Transverse colon (tissue), 4 donors: ENCODE results near the gene ANK3. TPM values are rescaled to one million over a fixed set of nuclear protein-coding genes. Genes with fewer than 3 reads are reported as not detected.

Experiments used
- DNase-seq: peaks from one replicate; pipeline ENCODE4 v3.0.0-alpha.2; 2019
- H3K27ac ChIP-seq, 4 donors: fragments of 200-600 bp; sonication (generic); 2 replicates each; pipeline ENCODE4 v1.5.1; 2016 to 2018; ENCODE audit warnings: inconsistent platforms in 4 of 4
- H3K27me3 ChIP-seq: fragments of 200-600 bp; sonication (generic); 2 replicates; pipeline ENCODE4 v1.5.1; 2017; ENCODE audit warnings: inconsistent platforms
- H3K36me3 ChIP-seq, 4 donors: fragments of 200-600 bp; sonication (generic); 2 replicates each; pipeline ENCODE4 v1.5.1; 2017 to 2019; ENCODE audit warnings: inconsistent platforms in 4 of 4
- H3K4me1 ChIP-seq, 4 donors: fragments of 200-600 bp; sonication (generic); 2 replicates each; pipeline ENCODE4 v1.5.1; 2017 to 2020; ENCODE audit warnings: inconsistent platforms in 4 of 4
- H3K4me3 ChIP-seq, 4 donors: fragments of 200-600 bp; sonication (generic); 1 replicate in 1 of 4; 2 replicates in 3 of 4; pipeline versions ENCODE4 v1.5.1 to v1.6.1; 2017 to 2019; ENCODE audit warnings: inconsistent platforms in 4 of 4
- H3K9me3 ChIP-seq, 2 donors: fragments of 200-600 bp; sonication (generic); 2 replicates each; pipeline ENCODE4 v1.5.1; 2017 to 2019; ENCODE audit warnings: inconsistent platforms in 2 of 2
- EP300 ChIP-seq: sonication (generic); formaldehyde crosslinking; IDR thresholded peaks from one replicate; pipeline ENCODE4 v1.6.1; 2017; ENCODE audit warnings: antibody characterized with exemption, low read depth
- POLR2A ChIP-seq: fragments of 450-650 bp; IDR thresholded peaks from one replicate; pipeline ENCODE4 v1.6.1; 2016; ENCODE audit warnings: antibody characterized with exemption, mild to moderate bottlenecking, moderate library complexity
- POLR2AphosphoS5 ChIP-seq, 3 donors: sonication (generic); formaldehyde crosslinking; IDR thresholded peaks; one replicate each; pipeline ENCODE4 v1.6.1; 2016; ENCODE audit warnings: antibody characterized with exemption in 3 of 3
- WGBS, 2 donors: methylation state at CpG; one replicate each; pipeline ENCODE4 v1.1.5; 2018; ENCODE audit warnings: low coverage in 1 of 2; 5-methylcytosine and 5-hydroxymethylcytosine counted together
- in situ Hi-C, 4 donors: fragments of 200-750 bp; cut with MboI; loops; one replicate each; pipeline versions ENCODE4 v1.15.0 to v1.15.1; 2017; ENCODE audit warnings: low sequenced_read_pairs in 3 of 4, low pct_ligation_motif_present in 1 of 4, low pct_unique_long_range_greater_than_20kb in 1 of 4
- intact Hi-C: fragments of 100-400 bp; cut with DNase I; formaldehyde crosslinking; loops from one replicate; pipeline ENCODE4 v1.15.1; 2023; ENCODE audit warnings: low total_unique reads
- total RNA-seq, 4 donors: library from RNA; depleted of rRNA; stranded (reverse); fragments of >200 nt; gene quantifications; one replicate each; pipeline ENCODE4 v1.1.0, GENCODE V29; 2016
- TF ChIP-seq, protein P1 (sequence below), 5 experiments: fragments of 200-600 bp in 3 of 5; fragments of 450-650 bp in 2 of 5; sonication (generic) in 3 of 5; IDR thresholded peaks; 1 replicate in 2 of 5; 2 replicates in 3 of 5; pipeline ENCODE4 v1.5.1; 2016 to 2017; ENCODE audit warnings: antibody characterized with exemption in 5 of 5, inconsistent platforms in 3 of 5, mild to moderate bottlenecking in 2 of 5, moderate library complexity in 1 of 5

ANK3 gene
- total RNA-seq, 4 donors from 2014 or later: 41.2 to 230 (median 172) TPM

DNA sequence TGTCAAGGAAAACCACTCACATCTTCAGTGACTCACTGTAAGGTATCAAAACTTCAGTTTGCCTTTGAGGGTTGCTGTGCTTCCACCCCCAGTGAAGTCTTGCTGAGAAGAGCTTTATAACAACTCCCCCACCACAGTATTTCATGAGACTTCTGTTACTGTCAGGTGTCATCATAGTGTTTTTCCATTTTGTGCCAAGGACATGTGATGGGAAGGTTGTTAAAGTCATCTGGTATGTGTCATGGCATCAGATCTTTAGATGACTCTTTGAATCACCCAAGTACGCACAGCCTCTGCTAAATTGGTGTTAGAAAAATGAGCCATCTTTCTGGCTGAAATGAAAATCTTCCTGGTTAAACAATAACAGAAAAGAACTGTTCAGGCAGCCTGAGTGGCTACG, 368.3 kb downstream of the ANK3 start:
- 71 to 84% methylated on average over 2 of the region's 2 CpGs for WGBS, 2 donors
- Histone ChIP-seq H3K9me3 (no peaks in the 10 kb centered on the region), H3K27me3 (no peaks in the 10 kb centered on the region), H3K4me1 (no peaks in the 10 kb centered on the region), H3K4me3 (no peak overlapping the region), H3K27ac (no peak overlapping the region), H3K36me3 (no peaks in the 10 kb centered on the region)
- DNase-seq: no peak
- TF ChIP-seq EP300: no peak
- in situ Hi-C loops: no loop called here
- intact Hi-C loops: no loop called here

DNA sequence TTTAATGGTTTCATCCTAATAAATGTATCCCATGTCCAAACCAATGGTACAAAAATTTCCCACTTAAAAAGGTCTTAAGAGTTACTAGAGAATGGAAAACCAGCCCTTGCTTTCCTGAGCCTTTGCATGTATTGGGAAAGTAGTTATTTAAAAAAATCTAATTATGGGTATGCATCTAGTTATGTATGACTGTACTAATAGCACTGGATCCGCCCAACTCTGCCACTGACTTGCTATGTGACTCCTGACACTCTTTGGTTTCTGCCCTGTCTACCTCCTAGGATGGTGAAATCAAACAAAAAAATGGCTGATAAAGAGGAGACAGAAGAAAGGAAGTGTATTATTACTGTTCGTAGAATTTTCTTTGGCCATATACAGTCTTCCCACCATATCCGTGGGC, 372.9 kb downstream of the ANK3 start:
- Histone ChIP-seq H3K4me1 (no peaks in the 10 kb centered on the region), H3K9me3 (no peaks in the 10 kb centered on the region), H3K27ac (no peak overlapping the region), H3K27me3 (no peaks in the 10 kb centered on the region), H3K36me3 (no peaks in the 10 kb centered on the region), H3K4me3 (no peak overlapping the region)
- 77 to 91% methylated on average over 2 to 3 of the region's 3 CpGs for WGBS, 2 donors
- intact Hi-C loops (no loop called here), in situ Hi-C loops (no loop called here)
- DNase-seq: no peak
- TF ChIP-seq, protein P1, sequence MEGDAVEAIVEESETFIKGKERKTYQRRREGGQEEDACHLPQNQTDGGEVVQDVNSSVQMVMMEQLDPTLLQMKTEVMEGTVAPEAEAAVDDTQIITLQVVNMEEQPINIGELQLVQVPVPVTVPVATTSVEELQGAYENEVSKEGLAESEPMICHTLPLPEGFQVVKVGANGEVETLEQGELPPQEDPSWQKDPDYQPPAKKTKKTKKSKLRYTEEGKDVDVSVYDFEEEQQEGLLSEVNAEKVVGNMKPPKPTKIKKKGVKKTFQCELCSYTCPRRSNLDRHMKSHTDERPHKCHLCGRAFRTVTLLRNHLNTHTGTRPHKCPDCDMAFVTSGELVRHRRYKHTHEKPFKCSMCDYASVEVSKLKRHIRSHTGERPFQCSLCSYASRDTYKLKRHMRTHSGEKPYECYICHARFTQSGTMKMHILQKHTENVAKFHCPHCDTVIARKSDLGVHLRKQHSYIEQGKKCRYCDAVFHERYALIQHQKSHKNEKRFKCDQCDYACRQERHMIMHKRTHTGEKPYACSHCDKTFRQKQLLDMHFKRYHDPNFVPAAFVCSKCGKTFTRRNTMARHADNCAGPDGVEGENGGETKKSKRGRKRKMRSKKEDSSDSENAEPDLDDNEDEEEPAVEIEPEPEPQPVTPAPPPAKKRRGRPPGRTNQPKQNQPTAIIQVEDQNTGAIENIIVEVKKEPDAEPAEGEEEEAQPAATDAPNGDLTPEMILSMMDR (IDR thresholded peaks at IDR 0.05): no peak
- TF ChIP-seq POLR2AphosphoS5 (IDR thresholded peaks at IDR 0.05) (no peak), POLR2A (no peak), EP300 (no peak)

DNA sequence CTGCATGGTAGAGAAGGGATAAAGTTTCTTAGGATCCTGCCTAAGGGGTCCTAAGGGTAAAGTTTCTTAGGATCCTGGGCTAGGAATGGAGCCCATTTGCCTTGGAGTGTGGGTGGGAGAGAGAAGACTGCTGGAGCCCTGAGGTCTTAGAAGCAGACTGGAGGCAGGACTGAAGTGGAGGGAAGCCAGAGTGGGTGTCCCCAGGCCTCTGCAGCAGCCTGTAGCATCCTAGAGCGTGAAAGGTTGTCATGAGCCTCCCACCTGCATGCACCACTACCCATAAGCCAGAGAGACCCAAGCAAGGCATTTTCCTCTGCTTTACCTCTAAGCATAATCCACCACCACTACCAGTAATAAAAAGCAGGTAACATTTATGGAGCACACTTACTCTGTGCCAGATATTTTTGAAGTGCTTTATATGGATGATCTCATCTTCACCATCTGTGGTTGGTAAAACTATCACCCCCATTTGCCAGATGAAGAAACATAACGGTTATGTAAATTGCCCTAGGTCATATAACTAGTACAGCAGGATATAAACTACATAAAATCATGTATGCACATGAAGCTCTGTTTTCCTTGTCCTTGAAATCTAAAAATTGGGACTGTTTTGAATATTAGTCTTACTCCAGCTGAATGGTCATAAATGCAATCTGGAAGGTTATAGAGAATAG, 379.8 kb downstream of the ANK3 start:
- H3K9me3 ChIP-seq: no peaks in the 10 kb centered on the region
- TF ChIP-seq EP300 (no peak), POLR2A (no peak), POLR2AphosphoS5 (IDR thresholded peaks at IDR 0.05) (no peak)
- TF ChIP-seq, protein P1 (IDR thresholded peaks at IDR 0.05): no peak
- no peaks in the 10 kb centered on the region for H3K36me3 ChIP-seq
- H3K4me3 ChIP-seq: no peak overlapping the region
- no peaks in the 10 kb centered on the region for H3K27me3 ChIP-seq
- no peak overlapping the region for H3K27ac ChIP-seq
- intact Hi-C loops (no loop called here), in situ Hi-C loops (no loop called here)
- WGBS, 2 donors: 53 to 67% methylated on average over 1 to 2 of the region's 2 CpGs
- no peaks in the 10 kb centered on the region for H3K4me1 ChIP-seq
- no peak for DNase-seq

DNA sequence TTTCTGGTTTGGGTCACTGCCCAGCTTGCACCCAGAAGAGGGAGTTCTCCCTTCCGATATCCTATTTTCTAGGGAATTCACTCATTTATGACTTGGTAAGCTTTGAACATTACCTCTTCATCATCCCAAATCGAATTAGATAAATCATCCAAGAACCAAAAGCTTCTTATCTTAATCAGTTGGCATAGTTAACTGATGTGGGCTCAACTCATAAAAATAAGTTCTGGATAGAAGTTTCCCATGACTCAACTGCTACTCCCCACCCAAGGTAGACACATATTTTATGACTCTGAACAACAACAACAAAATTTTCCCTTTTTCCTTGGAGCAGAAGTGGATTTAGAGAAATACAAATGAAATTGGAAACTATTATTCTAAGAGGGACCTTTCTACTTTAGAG, 380.4 kb downstream of the ANK3 start:
- Histone ChIP-seq H3K36me3 (no peaks in the 10 kb centered on the region), H3K4me1 (no peaks in the 10 kb centered on the region), H3K4me3 (no peak overlapping the region), H3K27ac (no peak overlapping the region), H3K27me3 (no peaks in the 10 kb centered on the region), H3K9me3 (no peaks in the 10 kb centered on the region)
- in situ Hi-C loops: no loop called here
- DNase-seq: no peak
- WGBS, 2 donors: 64 to 78% methylated on average over 2 of the region's 2 CpGs
- intact Hi-C loops: no loop called here
- TF ChIP-seq POLR2AphosphoS5 (IDR thresholded peaks at IDR 0.05) (no peak), EP300 (no peak), POLR2A (no peak)
- TF ChIP-seq, protein P1 (IDR thresholded peaks at IDR 0.05): no peak

DNA sequence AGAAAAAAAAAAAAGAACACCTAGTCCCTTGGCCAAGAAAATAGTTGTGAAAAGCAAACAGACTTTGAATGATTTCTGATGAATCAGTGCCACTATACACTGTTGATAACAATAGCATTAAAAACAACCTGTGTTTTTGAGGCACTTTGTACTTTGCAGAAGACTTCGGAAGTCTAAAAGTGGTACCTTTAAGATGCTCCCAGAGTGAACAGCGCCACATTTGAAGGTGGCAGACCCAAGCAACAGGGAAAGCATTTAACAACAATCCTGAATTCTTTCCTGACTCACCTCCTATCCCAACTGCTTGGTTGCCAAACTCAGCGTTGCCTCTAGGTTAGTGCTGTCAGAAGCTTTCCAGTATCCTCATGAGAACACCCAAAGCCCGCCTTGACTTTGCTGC, 380.9 kb downstream of the ANK3 start:
- Histone ChIP-seq H3K4me1 (no peaks in the 10 kb centered on the region), H3K9me3 (no peaks in the 10 kb centered on the region), H3K36me3 (no peaks in the 10 kb centered on the region), H3K4me3 (no peak overlapping the region), H3K27me3 (no peaks in the 10 kb centered on the region), H3K27ac (no peak overlapping the region)
- TF ChIP-seq POLR2AphosphoS5 (IDR thresholded peaks at IDR 0.05): no peak
- TF ChIP-seq EP300: no peak
- TF ChIP-seq POLR2A: no peak
- TF ChIP-seq, protein P1 (IDR thresholded peaks at IDR 0.05): no peak
- 77 to 89% methylated on average over 4 of the region's 4 CpGs for WGBS, 2 donors
- in situ Hi-C loops: no loop called here
- no peak for DNase-seq
- intact Hi-C loops: no loop called here
